VCaP (cell line): ENCODE results near the gene PCDH15.

Experiments
- H3K27ac ChIP-seq: fragments of 450-650 bp; 2 replicates; pipeline ENCODE4 v1.5.1; 2017
- TF ChIP-seq, protein P1 (sequence below): fragments of 450-650 bp; conservative IDR thresholded peaks from 2 replicates; pipeline ENCODE4 v1.5.1; 2017; ENCODE audit warnings: mild to moderate bottlenecking, moderate library complexity

Gene PCDH15

DNA sequence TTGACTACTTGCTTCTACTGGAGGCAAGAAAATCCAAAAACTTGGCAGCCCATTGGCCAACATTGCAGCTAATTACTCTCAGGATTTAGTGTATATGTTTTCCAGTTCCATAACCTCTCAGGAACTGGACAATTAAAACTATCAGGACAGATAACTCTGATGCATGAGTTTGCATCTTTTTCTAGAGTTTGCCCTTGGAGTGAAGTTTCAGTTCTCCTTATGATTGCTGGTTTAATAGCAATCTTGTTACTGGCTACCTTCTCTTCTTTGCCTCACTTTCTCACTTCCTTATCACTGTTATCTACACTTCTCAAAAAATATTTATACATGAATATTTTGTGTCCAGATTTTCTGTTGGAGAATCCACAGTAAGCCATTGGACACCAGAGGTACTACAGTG lies 735.9 kb downstream of the PCDH15 start:
- TF ChIP-seq, protein P1, sequence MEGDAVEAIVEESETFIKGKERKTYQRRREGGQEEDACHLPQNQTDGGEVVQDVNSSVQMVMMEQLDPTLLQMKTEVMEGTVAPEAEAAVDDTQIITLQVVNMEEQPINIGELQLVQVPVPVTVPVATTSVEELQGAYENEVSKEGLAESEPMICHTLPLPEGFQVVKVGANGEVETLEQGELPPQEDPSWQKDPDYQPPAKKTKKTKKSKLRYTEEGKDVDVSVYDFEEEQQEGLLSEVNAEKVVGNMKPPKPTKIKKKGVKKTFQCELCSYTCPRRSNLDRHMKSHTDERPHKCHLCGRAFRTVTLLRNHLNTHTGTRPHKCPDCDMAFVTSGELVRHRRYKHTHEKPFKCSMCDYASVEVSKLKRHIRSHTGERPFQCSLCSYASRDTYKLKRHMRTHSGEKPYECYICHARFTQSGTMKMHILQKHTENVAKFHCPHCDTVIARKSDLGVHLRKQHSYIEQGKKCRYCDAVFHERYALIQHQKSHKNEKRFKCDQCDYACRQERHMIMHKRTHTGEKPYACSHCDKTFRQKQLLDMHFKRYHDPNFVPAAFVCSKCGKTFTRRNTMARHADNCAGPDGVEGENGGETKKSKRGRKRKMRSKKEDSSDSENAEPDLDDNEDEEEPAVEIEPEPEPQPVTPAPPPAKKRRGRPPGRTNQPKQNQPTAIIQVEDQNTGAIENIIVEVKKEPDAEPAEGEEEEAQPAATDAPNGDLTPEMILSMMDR = no peak
- H3K27ac ChIP-seq = no peak overlapping the region

DNA sequence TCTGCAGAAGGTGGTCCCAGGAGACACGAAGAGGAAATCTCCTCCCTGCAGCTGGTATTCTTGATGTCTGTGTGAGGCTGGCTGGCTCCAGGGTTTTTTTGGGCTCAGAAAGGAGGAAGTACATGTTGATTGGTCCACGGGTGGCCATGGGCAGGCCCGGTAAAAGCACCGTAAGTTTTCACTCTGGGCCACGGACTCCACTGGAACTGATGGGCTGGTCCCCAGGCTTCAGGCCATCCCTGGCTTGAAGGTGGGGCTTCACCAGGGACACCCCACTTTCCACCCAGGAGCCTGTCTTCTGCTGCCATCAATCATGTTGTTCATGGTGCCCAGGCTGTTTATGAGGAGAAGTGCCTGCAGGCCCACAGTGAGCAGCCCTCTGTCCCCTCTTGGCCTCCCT lies 736.8 kb downstream of the PCDH15 start:
- no peak overlapping the region for H3K27ac ChIP-seq
- TF ChIP-seq, protein P1 = no peak

DNA sequence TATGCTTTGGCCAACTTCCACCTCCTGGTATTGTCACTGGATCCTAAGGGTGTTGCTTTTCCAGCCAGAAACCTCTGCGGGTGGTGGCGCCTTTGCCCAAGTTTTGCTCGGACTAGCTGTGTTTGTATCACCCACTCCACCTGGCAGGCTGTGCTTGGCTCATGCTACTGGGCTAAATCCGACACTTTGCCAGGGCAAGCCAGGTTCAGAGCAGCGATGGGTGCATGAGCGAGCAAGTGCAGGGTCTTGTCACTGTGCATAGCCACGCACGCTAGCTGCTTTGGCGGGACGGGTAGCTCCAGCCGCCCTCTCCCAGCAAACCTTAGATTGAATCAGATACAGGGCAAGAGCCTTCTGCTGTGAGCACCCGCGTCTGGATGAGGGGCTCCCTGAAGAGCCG lies 737.5 kb downstream of the PCDH15 start:
- H3K27ac ChIP-seq = no peak overlapping the region
- TF ChIP-seq, protein P1 = no peak

DNA sequence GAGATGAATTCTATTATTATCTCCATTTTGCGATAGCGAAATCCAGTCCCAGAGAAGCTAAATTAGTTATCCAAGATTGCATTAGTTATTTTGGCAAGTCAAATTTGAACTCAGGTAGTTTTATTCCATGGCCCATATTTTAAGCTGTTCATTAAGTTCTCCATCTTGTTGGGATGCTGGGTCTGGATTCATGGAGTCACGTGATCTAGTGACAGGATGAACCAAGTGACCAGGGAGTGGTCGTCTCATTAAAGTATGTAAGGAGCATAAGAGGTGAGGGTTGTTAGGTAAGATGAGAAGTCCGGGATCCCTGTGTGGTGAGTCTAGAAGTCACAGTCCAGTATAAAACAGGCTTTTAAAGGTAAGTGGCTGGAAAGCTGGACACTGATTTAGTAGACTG lies 740.5 kb downstream of the PCDH15 start:
- TF ChIP-seq, protein P1 = no peak
- H3K27ac ChIP-seq = no peak overlapping the region

DNA sequence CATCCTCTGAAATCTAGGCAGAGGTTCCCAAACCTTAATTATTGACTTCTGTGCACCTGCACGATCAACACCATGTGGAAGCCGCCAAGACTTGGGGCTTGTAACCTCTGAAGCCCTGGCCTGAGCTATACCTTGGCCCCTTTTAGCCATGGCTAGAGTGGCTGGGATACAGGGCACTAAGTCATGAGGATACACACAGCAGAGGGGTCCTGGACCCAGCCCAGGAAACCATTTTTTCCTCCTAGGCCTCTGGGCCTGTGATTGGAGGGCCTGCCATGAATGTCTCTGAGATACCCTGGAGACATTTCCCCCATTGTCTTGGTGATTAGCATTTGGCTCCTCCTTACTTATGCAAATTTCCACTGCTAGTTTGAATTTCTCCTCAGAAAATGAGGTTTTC lies 743.7 kb downstream of the PCDH15 start:
- H3K27ac ChIP-seq = no peak overlapping the region

DNA sequence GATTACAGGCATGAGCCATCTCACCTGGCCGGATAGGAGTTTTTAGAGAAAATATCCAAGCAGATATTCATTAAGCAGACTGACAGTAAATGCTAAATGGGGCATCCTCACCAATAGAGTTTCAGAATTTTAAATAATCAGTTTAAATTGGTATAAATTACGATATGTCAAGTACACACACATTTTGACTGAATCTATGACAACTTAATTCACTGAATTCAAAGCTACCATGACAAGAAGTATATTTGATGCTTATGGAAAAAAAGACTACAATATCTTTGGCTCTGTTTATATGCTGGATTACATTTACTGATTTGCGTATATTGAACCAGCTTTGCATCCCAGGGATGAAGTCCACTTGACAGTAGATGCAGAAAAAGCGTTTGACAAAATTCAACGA lies 774.7 kb downstream of the PCDH15 start:
- no peak overlapping the region for H3K27ac ChIP-seq
- TF ChIP-seq, protein P1 = no peak

More for the DNA sequence above, 743.7 kb downstream of the PCDH15 start:
- TF ChIP-seq, protein P1 = no peak

DNA sequence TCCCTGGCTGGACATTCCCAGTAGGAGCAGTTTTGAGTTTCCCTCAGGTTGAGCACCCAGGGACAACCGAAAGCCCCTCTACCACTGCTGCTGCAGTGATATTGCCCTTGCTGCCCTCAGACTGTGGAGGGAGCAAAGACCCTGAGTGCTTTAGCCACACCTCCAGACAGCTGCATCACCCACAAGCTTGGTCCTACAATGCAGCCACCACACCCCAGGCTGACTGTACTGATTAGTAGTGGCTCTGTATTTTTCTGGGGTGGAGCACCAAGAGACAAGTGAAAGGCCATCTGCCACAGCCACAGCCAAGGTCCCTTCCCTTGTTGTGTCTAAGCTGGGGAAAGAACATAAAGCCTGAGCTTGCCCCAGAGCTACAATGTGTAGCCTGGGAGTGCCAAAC lies 789.9 kb downstream of the PCDH15 start:
- TF ChIP-seq, protein P1 = no peak
- no peak overlapping the region for H3K27ac ChIP-seq
